Adrenal gland (tissue), 5 donors: Measurements from ENCODE around the gene SFTA2.

Source experiments
- POLR2A ChIP-seq, 2 donors: fragments of 450-650 bp; IDR thresholded peaks; one replicate each; pipeline ENCODE4 v1.6.1; 2017; ENCODE audit warnings: antibody characterized with exemption in 2 of 2, mild to moderate bottlenecking in 2 of 2, moderate library complexity in 1 of 2
- TF ChIP-seq, protein P1 (sequence below), 6 experiments: fragments of 450-650 bp in 4 of 6; fragments of 200-600 bp in 2 of 6; sonication (generic) in 1 of 6; IDR thresholded peaks; 1 replicate in 5 of 6; 2 replicates in 1 of 6; pipeline versions ENCODE4 v1.5.1 to v1.8.0; 2016 to 2021; ENCODE audit warnings: antibody characterized with exemption in 6 of 6, mild to moderate bottlenecking in 2 of 6, moderate library complexity in 1 of 6
- donor health status: DM: no; HTN: no; CAD: no.

DNA sequence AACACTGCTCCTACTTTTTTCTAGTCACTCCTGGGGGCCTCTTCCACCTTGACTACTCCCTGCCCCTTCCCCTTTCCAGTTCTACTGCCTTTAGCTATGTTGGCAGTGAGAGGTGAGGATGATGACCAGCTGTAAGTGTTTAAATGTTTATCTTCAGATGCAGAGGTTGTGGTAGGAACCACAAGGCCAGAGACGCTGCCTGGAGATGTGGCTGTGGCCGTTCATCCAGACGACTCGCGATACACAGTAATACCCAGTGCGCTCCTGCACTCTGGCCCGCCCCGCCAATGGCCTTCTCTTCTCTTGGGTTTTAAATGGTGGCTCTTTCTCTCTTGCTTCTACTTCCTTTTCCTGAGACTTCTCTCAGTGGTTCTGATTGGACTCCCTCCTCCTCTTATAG, 13.3 kb downstream of the SFTA2 start:
- TF ChIP-seq POLR2A (IDR thresholded peaks at IDR 0.05) = no peak
- TF ChIP-seq, protein P1, sequence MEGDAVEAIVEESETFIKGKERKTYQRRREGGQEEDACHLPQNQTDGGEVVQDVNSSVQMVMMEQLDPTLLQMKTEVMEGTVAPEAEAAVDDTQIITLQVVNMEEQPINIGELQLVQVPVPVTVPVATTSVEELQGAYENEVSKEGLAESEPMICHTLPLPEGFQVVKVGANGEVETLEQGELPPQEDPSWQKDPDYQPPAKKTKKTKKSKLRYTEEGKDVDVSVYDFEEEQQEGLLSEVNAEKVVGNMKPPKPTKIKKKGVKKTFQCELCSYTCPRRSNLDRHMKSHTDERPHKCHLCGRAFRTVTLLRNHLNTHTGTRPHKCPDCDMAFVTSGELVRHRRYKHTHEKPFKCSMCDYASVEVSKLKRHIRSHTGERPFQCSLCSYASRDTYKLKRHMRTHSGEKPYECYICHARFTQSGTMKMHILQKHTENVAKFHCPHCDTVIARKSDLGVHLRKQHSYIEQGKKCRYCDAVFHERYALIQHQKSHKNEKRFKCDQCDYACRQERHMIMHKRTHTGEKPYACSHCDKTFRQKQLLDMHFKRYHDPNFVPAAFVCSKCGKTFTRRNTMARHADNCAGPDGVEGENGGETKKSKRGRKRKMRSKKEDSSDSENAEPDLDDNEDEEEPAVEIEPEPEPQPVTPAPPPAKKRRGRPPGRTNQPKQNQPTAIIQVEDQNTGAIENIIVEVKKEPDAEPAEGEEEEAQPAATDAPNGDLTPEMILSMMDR (IDR thresholded peaks at IDR 0.05) = no peak
